Measurements from ENCODE around the gene VTI1B.
"Not testable (repeated sequence)": the region's sequence is repeated elsewhere in the genome, so short reads cannot be mapped to it uniquely, and the experiment has no call there.

- not testable (repeated sequence) for TF ChIP-seq POLR2A (IDR thresholded peaks at IDR 0.05); CTCF (IDR thresholded peaks at IDR 0.05); POLR2AphosphoS5 (IDR thresholded peaks at IDR 0.05; ENCODE audit: insufficient read depth in 1 of 2, low read depth in 1 of 2)
These were observed 45.0 kb upstream of the VTI1B start for GRCh38 chr14:67719385-67719784.

All from vagina (tissue), 2 donors.